ENCODE measurements around the gene BRD1. TPM values are rescaled to one million over a fixed set of nuclear protein-coding genes. Genes with fewer than 3 reads are reported as not detected.

The BRD1 gene
- total RNA-seq, 1 experiment from 2014 or later, result 51.2 TPM

GRCh38 chr22:49871482-49871881 lies 43.8 kb upstream of the BRD1 start:
- TF ChIP-seq CTCF (conservative IDR thresholded peaks at IDR 0.05; ENCODE audit: low read depth, low read length) (no peak), EZH2 (IDR thresholded peaks at IDR 0.05; ENCODE audit: borderline replicate concordance, low read depth, low read length, poor library complexity, severe bottlenecking) (no peak)
- intact Hi-C loops (cut with micrococcal nuclease; ENCODE audit: unreplicated experiment), result no loop called here
- H3K36me3 ChIP-seq (ENCODE audit: insufficient read depth, low read length, poor library complexity, severe bottlenecking), result peaks cover under 1% of the 10 kb centered on the region
- H3K4me1 ChIP-seq (ENCODE audit: insufficient read depth, low read length, poor library complexity, severe bottlenecking), result no peaks in the 10 kb centered on the region
- no peak overlapping the region for H3K4me3 ChIP-seq (ENCODE audit: low read depth, low read length, poor library complexity, severe bottlenecking)
- ChIA-PET POLR2A (ENCODE audit: low non-redundant PET) (no interaction called here), CTCF (no interaction called here)
- peak; percentile 25 for DNase-seq (ENCODE audit: low spot score)
- no peak overlapping the region for H3K27ac ChIP-seq (ENCODE audit: low read depth, low read length, poor library complexity, severe bottlenecking)
- H3K27me3 ChIP-seq (replicated peaks; ENCODE audit: insufficient read depth, low read depth, low read length, poor library complexity), result no peaks in the 10 kb centered on the region
- H3K9me3 ChIP-seq (ENCODE audit: low read depth, low read length, poor library complexity, severe bottlenecking), result peaks cover 16% of the 10 kb centered on the region
- BruUV-seq (replicated peaks), result no TSS peak

- CTCF ChIA-PET, result no interaction called here
These were observed 42.4 kb upstream of the BRD1 start for GRCh38 chr22:49869845-49870712.

GRCh38 chr22:49869086-49869830 lies 41.6 kb upstream of the BRD1 start:
- no TSS peak for BruUV-seq (replicated peaks)
- ChIA-PET CTCF (no interaction called here), POLR2A (ENCODE audit: low non-redundant PET) (no interaction called here)
- Histone ChIP-seq H3K4me3 (ENCODE audit: low read depth, low read length, poor library complexity, severe bottlenecking) (no peak overlapping the region), H3K27ac (ENCODE audit: low read depth, low read length, poor library complexity, severe bottlenecking) (no peak overlapping the region), H3K36me3 (ENCODE audit: insufficient read depth, low read length, poor library complexity, severe bottlenecking) (no peaks in the 10 kb centered on the region), H3K27me3 (replicated peaks; ENCODE audit: insufficient read depth, low read depth, low read length, poor library complexity) (no peaks in the 10 kb centered on the region), H3K9me3 (ENCODE audit: low read depth, low read length, poor library complexity, severe bottlenecking) (peaks cover 26% of the 10 kb centered on the region), H3K4me1 (ENCODE audit: insufficient read depth, low read length, poor library complexity, severe bottlenecking) (no peaks in the 10 kb centered on the region)
- TF ChIP-seq EZH2 (IDR thresholded peaks at IDR 0.05; ENCODE audit: borderline replicate concordance, low read depth, low read length, poor library complexity, severe bottlenecking) (no peak), CTCF (conservative IDR thresholded peaks at IDR 0.05; ENCODE audit: low read depth, low read length) (no peak)
- intact Hi-C loops (cut with micrococcal nuclease; ENCODE audit: unreplicated experiment), result no loop called here
- no peak for DNase-seq (ENCODE audit: low spot score)

More at GRCh38 chr22:49869845-49870712, 42.4 kb upstream of the BRD1 start:
- Histone ChIP-seq H3K4me1 (ENCODE audit: insufficient read depth, low read length, poor library complexity, severe bottlenecking) (no peaks in the 10 kb centered on the region), H3K27ac (ENCODE audit: low read depth, low read length, poor library complexity, severe bottlenecking) (no peak overlapping the region), H3K27me3 (replicated peaks; ENCODE audit: insufficient read depth, low read depth, low read length, poor library complexity) (no peaks in the 10 kb centered on the region), H3K9me3 (ENCODE audit: low read depth, low read length, poor library complexity, severe bottlenecking) (peaks cover 26% of the 10 kb centered on the region), H3K4me3 (ENCODE audit: low read depth, low read length, poor library complexity, severe bottlenecking) (no peak overlapping the region), H3K36me3 (ENCODE audit: insufficient read depth, low read length, poor library complexity, severe bottlenecking) (no peaks in the 10 kb centered on the region)
- BruUV-seq (replicated peaks), result no TSS peak
- DNase-seq (ENCODE audit: low spot score), result no peak
- POLR2A ChIA-PET (ENCODE audit: low non-redundant PET), result interaction anchor here (0.5 kb wide), 1 partner anchor 141 kb away, joined by 7 read pairs; no protein-coding TSS in a partner anchor
- no peak for TF ChIP-seq EZH2 (IDR thresholded peaks at IDR 0.05; ENCODE audit: borderline replicate concordance, low read depth, low read length, poor library complexity, severe bottlenecking)
- no peak for TF ChIP-seq CTCF (conservative IDR thresholded peaks at IDR 0.05; ENCODE audit: low read depth, low read length)
- intact Hi-C loops (cut with micrococcal nuclease; ENCODE audit: unreplicated experiment), result no loop called here

Measured in A673 (cell line).